GM18519 (cell line): Measurements from ENCODE around the gene GUCY1A2.
"Not testable (repeated sequence)": the region's sequence is repeated elsewhere in the genome, so short reads cannot be mapped to it uniquely, and the experiment has no call there.

ENCODE experiments used
- ATAC-seq: cut with Tn5 transposase; IDR thresholded peaks from one replicate; pipeline ENCODE4 v1.9.1; 2021; ENCODE audit warnings: mild to moderate bottlenecking, moderate library complexity; ENCODE audit not compliant: unreplicated experiment, low FRiP score

The GUCY1A2 gene

DNA sequence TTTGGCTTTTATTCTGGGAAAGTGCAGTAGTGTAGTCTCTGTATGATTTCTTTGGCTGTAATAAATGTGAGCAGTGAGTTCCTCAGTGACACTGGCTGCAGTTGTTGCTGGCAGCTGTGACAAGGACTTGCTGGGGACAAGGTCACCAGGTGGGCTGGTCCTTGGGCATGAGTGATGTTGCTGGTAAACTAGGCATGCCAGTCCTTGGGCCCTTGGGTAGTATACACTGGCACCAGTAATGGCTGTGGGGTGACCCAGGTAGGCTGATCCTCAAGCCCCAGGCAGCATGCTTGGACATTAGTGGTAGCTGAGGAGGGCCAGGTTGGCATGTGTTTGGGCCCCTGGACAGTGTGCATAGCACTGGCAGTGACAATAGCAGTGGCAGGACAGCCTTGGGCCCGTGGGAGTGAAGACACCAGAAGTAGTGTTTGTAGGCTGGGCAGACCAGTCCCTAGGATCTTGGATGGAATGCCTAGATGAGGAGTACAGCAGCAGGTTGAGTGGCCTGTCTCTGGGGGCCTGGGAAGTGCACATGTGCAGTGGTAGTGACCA lies 164.3 kb downstream of the GUCY1A2 start:
- no peak for ATAC-seq

GRCh38 chr11:106852779-106853178 lies 165.5 kb downstream of the GUCY1A2 start:
- ATAC-seq = no peak

- ATAC-seq = no peak
These were observed 169.8 kb downstream of the GUCY1A2 start for GRCh38 chr11:106848526-106848925.

GRCh38 chr11:106842134-106842533 lies 176.1 kb downstream of the GUCY1A2 start:
- no peak for ATAC-seq

DNA sequence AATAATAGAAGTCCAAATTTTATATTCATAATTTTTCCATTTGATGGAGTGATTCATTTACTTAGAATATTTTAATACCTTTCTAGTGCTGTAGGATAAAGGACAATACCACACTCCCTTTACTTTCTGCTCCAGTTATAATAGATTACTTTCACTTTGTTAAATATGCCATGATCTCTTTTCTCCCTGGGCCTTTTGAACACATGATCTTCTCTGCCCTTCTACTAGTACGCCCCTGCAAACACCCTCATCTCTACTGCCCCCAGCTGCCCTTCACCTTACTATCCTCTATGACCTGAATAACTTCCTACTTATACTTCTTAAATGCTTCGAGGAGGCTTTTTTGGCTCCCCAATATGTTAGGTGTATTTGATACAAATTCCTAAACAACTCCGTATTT lies 177.3 kb downstream of the GUCY1A2 start:
- no peak for ATAC-seq

DNA sequence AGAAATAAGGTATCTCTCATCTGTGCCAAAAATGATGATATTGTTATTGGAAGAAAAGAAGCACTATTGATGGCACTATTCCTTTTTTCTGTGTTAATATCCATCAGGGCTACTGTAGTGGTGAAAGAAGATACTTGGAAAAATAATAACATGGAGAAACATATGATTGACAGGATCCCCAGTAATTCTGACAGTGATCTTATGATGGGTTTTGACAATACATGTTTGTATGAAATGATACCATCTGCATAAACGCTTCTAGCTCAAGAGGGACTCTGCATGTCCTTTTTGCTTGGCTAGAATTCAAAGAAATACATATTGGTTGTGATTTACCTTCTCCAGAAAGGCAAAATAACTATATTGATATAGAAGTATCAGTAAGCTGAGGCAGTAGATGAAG lies 178.1 kb downstream of the GUCY1A2 start:
- no peak for ATAC-seq

DNA sequence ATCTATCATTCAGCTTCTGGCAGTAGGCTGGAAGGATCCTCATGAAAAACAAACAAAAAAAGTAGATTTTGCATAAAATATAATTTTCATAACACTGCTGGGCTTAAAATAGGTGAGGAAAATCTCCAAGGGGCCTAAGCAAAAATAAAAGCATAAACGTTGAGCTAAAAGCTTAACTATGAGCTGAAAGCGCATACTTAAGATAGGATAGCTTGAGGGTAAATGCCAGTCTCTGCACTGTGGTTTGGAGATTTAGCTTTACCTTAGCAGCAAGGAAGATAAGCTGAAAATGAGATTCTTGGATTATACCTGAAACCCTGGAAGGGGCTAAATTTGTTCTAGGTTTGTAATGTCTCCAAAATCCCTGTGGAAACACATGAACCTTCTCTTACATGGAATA lies 183.7 kb downstream of the GUCY1A2 start:
- ATAC-seq = no peak

- no peak for ATAC-seq
These were observed 189.3 kb downstream of the GUCY1A2 start for GRCh38 chr11:106828976-106829375.

DNA sequence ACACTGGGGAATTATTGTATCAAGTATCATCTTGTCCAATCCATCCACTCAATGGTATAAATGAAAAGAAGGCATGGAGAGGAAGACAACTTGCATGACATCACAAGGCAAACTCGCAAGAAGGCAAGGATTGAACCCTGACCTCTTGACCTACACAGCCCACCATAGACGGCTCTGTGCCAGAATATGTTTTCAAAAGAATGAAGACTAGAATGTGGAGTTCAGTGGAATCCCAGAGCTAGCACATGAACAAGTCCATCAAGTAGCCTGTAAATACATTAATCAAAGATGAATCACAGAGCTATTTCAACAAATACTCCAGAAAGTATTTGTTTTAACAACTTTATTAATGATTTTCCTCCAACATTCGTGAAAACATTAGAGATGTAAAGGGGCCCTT lies 189.7 kb downstream of the GUCY1A2 start:
- no peak for ATAC-seq

GRCh38 chr11:106827687-106828086 lies 190.6 kb downstream of the GUCY1A2 start:
- ATAC-seq = no peak

DNA sequence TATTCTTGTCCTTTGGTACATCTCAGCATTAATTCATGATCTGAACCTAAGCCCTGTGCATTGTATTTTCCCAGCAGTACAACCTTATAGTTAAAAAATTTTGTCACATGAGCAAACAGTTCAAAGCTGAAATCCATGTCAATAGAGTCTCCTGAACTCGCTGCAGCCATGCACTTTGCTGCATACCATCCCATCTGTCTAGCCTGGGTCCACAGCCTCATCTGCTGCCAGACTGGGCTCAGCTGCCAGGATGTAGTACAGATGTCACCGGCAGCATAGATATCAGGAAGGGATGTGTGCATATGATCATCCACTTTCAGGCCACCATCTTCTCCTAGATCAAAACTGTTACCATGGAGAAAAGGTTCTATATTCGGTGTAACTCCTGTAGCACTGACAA lies 191.7 kb downstream of the GUCY1A2 start:
- not testable (repeated sequence) for ATAC-seq

DNA sequence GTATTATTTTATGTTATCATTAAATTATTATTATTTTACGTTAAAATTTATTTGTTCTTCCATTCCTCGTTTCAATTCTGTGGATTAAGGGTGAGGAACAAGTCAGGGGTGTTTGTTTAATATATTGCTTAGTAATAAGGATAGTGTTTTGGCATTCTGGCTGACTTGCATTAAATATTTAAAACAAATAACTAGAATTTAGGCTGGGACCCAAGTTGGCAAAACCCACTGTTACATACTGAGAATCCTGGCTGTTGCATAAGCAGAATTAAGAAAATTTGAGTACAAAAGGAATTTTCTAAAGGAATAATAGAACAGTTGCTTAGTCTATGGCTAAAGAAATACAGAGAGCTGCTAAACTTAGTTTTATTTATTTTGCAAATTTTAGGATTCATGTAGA lies 196.4 kb downstream of the GUCY1A2 start:
- no peak for ATAC-seq

DNA sequence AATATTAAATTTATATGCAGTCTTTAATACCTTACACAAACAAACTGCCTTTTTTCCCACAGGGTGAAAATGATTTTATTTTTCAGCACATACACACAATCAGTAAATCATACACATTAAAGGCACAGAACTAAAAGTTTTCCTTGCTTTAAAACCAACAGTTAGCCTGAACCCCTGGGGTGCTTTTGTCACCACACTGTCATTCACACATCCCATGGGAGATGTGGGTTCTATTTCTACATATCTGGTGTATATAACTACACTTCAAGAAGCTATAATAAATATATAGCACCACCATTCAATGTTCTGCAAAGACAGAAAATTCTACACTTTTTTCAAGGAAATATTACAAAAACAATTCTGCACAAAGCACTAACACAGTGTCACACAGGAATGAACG lies 197.0 kb downstream of the GUCY1A2 start:
- no peak for ATAC-seq

- ATAC-seq = no peak
These were observed 199.8 kb downstream of the GUCY1A2 start for GRCh38 chr11:106818443-106818842.

- no peak for ATAC-seq
These were observed 203.1 kb downstream of the GUCY1A2 start for GRCh38 chr11:106815209-106815608.

- ATAC-seq = no peak
These were observed 204.5 kb downstream of the GUCY1A2 start for GRCh38 chr11:106813806-106814205.

- ATAC-seq = no peak
These were observed 224.2 kb downstream of the GUCY1A2 start for GRCh38 chr11:106794058-106794457.

- no peak for ATAC-seq
These were observed 228.9 kb downstream of the GUCY1A2 start for GRCh38 chr11:106789406-106789805.

DNA sequence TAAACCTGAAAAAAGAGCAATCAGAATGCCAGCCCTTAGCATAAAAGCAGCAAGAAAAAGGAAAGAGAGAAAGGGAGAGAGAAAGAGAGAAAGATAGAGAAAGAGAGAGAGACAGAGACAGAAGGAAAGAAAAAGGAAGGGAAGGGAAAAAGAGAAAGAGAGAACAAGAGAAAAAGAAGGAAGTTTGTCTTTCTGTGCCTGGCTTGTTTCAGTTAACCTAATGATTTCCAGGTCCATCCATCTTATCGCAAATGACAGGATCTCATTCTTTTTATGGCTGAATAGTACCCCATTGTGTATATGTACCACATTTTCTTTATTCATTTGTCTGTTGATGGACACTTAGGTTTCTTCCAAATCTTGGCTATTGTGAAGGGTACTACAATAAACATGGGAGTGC lies 230.8 kb downstream of the GUCY1A2 start:
- no peak for ATAC-seq

DNA sequence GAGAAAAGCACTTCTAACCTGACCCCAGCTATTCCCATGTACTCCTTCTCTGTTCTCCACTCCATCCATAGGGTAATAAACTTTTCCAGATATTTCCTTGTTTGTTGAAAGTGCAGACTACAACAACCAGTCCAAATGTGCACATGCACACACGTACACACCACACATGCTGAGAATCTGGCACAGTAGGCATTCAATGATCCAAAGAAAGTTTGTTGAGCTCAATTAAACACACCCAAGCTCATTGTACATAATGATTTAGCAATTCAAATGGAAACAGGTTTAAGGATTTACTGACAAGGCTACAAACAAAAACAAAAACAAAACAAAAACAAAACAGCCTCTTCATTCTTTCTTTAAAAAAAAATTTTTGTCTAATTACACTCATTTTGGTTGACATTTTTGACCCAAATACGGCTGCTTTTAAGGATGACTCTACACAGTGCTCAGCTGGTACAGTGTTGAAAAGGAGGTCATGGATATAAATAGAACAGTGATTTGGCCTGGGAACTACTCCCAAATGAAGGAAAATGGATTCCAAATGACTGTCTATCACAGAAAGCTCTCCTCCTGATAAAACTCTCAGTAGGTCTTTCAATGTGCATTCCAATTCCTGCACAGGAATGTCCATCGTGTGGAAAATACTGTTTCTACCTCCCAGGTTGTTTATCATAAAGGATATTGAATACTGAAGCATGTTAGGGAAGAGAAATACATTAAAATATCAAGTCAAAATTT lies 232.2 kb downstream of the GUCY1A2 start:
- no peak for ATAC-seq

GRCh38 chr11:106777302-106777701 lies 241.0 kb downstream of the GUCY1A2 start:
- not testable (repeated sequence) for ATAC-seq

GRCh38 chr11:106770489-106771085 lies 247.7 kb downstream of the GUCY1A2 start:
- no peak for ATAC-seq
